NCI-H82 (cell line): ENCODE results near the gene ARX.

Experiments used
- DNase-seq: peaks from one replicate; lab custom pipeline; 2025; lab: John Stamatoyannopoulos, UW

ARX gene

DNA sequence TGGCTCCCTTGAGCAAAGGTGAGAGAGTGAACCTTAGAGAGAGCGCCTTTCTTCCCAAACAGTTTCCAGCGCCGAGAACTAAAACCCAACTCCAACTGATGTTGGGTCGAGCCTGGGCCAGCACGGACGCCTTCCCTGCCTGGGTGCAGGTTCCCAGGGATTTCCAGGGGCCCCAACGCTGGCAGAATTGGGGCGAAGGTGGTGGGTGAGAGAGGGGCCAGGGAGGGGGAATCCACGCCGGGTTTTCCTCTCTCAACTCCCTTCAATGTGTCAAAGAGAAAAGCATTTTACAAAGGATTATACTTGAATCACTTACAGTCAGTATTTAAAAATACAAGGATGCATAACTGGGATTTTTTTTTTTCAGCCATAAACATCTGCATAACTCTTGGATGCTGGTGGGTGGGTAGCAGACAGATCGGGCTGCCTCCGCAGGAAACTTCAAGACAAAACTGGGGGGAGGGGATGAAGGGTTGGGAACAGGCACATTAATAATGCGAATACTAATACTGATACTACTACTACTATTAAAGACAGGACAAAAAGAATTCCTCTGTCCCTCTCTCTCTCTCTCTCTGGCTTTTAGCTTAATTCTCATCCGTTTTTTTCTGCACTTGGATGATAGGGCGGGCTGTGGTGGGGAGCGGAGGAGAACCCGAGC, 1.3 kb upstream of the ARX start:
- DNase-seq, result no peak

DNA sequence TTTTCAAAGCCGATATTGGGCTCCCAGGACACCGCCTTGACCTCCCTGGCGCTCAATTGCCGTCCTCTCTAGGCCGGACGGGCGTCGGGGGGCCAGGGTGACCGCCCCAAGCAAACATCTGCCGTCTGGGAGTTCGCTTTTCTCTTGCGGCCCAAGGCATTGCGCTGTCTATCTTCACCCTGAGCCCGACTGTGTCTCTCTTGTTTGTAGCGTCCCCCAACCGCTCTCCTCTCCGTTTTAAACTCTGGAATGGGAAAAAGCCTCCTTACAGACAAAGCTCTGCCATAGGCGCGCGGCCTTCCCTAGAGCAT, 551 bp upstream of the ARX start:
- no peak for DNase-seq

GRCh38 chrX:25014366-25014838, 1.4 kb downstream of the ARX start:
- DNase-seq, result no peak

GRCh38 chrX:25013632-25014365, 2.0 kb downstream of the ARX start:
- peak; percentile 19 for DNase-seq

- DNase-seq, result peak; percentile 32
These were observed 2.8 kb downstream of the ARX start for GRCh38 chrX:25012793-25013631.

DNA sequence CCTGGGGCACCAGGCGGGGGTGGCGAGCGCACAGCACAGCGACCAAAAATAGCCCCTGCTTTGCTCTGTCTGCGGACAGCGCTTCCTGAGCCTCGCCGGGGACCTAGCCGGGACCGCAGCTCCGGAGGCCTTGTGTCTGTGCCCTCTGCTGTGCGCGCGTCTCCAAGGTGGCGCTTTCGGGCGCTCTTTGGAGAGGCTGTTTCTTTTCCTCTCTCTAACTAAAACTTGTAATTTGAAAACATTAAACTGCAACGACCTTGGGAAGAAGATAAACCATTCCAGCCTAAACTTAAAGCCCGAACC, 3.4 kb downstream of the ARX start:
- DNase-seq, result peak; percentile 17

DNA sequence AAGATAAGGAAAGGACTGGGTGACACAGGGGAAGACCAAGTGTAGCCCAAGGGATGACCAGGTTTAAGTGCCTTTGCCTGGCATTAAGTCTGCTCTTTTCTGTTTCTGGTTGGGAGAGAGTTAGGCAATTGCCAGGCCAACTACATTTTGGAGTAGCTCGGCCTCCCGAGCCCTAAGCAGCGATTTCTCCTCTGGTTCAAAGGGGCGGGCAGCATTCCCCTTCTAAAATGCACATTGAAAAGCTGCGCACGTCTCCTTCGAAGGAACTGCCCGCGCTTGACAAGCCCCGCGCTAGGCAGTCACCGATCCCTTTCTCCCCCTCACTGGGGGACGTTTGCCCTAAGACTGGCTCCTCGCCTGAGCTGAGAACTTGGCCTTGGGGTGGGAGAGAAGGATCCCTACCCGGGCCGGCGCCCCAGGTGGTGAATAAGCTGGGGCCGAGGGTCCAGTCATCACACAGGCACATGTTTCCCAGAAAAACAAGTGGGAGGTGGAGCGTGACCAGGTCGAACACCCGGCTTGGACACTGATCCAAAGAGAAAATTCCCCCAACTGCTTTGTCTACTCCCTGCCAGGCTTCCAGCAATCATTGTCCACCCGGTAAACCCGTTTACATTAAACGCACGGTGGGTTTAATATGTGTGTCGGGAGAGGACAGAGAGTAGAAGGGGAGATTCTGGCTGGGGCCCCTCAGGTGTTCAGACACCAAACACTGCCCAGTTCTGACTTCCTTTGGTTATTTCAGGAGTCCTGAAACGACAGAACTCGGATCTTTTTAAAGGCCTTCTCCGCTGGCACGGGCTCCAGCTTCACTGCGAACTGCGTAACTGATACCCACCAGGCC, 4.0 kb downstream of the ARX start:
- peak; percentile 12 for DNase-seq

DNA sequence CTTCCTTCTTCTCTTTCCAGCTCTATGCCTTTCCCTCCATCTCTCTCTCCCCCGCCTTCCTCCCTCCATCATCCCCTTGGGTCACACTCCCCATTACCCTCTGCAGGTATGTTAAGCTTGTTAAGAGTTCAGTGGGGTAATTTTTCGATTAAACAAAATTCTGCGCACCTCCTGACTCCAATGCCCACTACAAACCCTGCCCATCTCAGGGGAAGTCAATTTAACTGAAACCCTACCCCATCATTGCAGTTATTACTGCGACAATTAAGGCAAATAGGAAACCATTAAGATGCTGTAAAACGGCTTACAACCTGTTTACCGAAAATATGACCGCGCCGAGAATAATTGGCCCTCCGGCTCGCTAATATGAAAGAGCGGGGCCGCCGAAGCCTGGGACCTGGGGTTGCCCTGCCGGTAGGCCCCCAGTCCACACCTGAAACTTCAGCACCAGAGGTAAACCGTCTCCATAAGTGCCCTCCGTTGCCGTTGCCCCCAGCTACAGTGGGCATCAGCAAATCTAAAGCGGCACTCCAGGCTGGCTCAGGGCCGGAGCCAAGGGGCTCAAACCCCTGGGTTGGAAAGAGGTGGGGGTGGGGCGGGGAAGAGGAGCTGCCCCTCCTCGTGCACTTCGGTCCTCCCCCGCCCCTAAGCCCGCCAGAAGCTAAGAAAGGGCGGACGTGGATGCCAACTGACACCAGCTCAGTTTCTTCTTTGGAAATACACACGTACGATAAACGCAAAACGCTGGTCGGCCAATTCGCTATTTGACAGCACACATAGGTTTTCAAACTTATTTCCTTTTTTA, 4.8 kb downstream of the ARX start:
- no peak for DNase-seq

DNA sequence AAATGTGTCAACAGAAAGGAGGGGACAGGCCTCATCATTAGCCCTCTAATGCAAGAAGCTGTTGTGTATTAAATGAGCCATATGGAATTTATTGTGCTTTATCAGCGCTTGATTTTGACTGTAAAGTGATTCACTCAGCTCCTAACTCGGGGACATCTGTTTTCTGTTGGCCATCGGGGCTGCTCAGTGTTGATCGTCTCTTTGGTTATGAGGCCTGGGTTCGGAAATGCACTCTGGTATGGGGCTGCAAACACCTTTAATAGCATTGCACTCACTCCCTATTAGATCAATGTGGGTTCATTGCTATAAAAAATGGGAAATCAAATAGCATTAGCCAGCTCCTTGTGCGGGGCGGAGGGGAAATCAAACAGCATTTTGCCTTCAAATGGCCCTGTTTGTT, 6.4 kb downstream of the ARX start:
- peak; percentile 34 for DNase-seq

DNA sequence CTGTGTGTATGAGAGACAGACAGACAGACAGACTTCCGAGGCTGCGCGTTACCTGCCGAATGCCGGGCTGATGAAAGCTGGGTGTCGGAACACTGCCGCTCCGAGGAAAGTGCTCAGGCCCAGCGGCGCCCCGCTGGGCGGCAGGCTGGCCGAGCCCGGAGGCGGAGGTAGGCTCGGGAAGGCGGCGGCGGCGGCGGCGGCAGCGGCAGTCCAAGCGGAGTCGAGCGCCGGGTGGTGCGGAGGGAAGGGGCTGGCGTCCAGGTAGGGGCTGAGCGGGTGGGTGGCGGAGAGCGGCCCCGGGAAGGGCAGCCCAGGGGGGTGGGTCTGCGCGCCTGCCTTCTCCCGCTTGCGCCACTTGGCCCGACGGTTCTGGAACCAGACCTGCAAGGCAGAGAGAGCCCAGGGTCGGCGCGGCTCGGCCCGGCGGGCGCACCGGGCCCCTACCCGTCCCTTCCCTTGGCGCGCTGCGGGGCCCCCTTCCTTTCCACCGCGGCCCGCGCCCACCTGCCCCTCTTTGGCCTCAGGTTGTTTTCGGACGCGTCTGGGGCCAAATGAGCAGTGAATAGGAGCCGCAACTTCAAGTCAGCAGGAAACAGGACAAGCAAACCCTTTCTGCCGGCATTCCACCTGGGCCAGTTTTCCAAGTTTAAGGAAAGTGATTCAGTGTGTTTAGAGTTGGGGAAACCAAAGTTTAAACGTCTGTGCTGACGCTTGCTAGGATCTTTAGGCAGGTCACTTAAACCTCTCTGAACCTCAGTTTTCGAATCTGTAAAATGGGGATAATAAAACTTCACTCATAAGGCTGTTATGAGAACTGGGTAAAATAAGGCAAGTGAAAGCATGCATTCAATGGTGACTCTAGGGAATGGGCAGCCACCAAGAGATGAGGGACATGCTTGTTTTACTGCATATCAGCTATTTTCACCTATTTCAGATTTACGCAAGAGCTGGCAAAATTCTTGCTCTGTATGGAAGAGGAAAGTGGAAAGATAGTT, 8.4 kb downstream of the ARX start:
- no peak for DNase-seq

GRCh38 chrX:25006586-25007058, 9.1 kb downstream of the ARX start:
- DNase-seq, result no peak

- no peak for DNase-seq
These were observed 10.2 kb downstream of the ARX start for GRCh38 chrX:25005382-25006185.

GRCh38 chrX:25005034-25005381, 10.8 kb downstream of the ARX start:
- DNase-seq, result no peak

- DNase-seq, result no peak
These were observed 11.2 kb downstream of the ARX start for GRCh38 chrX:25004485-25005032.

DNA sequence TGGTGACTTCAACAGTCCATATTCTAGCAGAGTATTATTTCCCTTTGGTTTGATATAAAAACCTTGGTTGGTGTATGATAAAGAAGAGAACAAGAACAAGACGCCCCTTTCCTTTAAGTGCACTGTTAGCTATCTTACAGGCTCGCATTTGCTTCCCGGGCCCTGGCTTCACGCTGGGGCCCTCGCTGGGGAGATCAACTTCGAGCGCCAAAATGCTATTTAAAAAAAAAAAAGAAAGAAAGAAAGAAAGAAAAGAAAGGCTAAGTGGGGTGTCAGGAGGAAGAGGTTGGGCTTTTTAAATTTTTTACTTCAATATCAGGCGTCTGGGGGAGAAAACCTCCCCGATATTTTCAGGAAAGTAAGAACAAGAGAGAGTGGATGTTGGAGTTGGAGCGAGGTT, 11.7 kb downstream of the ARX start:
- no peak for DNase-seq

GRCh38 chrX:25003066-25003849, 12.5 kb downstream of the ARX start:
- DNase-seq, result no peak

DNA sequence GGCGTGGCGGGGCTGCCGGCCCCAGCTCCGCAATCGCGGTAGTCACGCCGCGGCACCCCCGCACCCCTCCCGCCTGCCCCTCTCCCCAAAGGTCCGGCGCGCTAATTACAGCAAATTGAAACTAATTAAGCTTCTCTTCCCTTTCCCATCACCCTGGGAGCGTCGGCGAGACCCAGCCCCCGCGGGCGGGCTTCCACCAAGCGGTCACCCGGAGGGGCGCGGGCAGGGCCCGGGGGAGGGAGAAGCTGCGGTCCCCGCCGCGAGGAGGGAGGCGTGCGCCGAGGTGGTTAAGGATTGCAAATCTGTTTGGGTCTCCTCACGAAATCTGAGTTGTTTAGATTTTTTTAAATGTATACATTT, 13.1 kb downstream of the ARX start:
- DNase-seq, result no peak
